Neural cell (in vitro differentiated cells): ENCODE measurements around the gene RFC2. TPM values are rescaled to one million over a fixed set of nuclear protein-coding genes. Genes with fewer than 3 reads are reported as not detected.

Experiments used
- H2AFZ ChIP-seq: fragments of 200-600, 300-800 bp; sonication (generic), shearing (Covaris generic); 2 replicates; pipeline ENCODE4 v1.6.0; 2014; ENCODE audit warnings: low read depth, mild to moderate bottlenecking, antibody characterized with exemption, low read length, moderate library complexity
- H3F3A ChIP-seq: fragments of 200-600 bp; shearing (Covaris generic); 2 replicates; pipeline ENCODE4 v1.6.1; 2016; ENCODE audit warnings: mild to moderate bottlenecking, moderate library complexity, mixed read lengths, antibody characterized with exemption, low read length; ENCODE audit not compliant: insufficient read depth, poor library complexity, severe bottlenecking
- H3K27ac ChIP-seq: fragments of 200-600, 300-800 bp; sonication (generic), shearing (Covaris generic); 2 replicates; pipeline ENCODE4 v1.5.1; 2014; ENCODE audit warnings: mild to moderate bottlenecking, low read length, moderate library complexity
- H3K27me3 ChIP-seq: fragments of 300-800, 200-600 bp; sonication (generic), shearing (Covaris generic); 2 replicates; pipeline ENCODE4 v1.6.0; 2014; ENCODE audit warnings: mild to moderate bottlenecking, low read depth, low read length, moderate library complexity; ENCODE audit not compliant: insufficient read depth
- H3K36me3 ChIP-seq: fragments of 300-800, 200-600 bp; sonication (generic), shearing (Covaris generic); 2 replicates; pipeline ENCODE4 v1.5.1; 2014; ENCODE audit warnings: mild to moderate bottlenecking, antibody characterized with exemption, low read length, moderate library complexity; ENCODE audit not compliant: insufficient read depth
- H3K4me2 ChIP-seq: fragments of 300-800, 200-600 bp; sonication (generic), shearing (Covaris generic); 2 replicates; pipeline ENCODE4 v1.6.0; 2014; ENCODE audit warnings: mild to moderate bottlenecking, low read length
- H3K4me3 ChIP-seq: fragments of 300-800, 200-600 bp; sonication (generic), shearing (Covaris generic); 2 replicates; pipeline ENCODE4 v1.5.1; 2014; ENCODE audit warnings: mild to moderate bottlenecking, low read length, moderate library complexity
- H3K79me2 ChIP-seq: fragments of 200-600 bp; shearing (Covaris generic); replicated peaks from 2 replicates; pipeline ENCODE4 v1.6.0; 2014; ENCODE audit warnings: mild to moderate bottlenecking, low read length, moderate library complexity; ENCODE audit not compliant: insufficient read depth
- H3K9ac ChIP-seq: fragments of 300-800, 200-600 bp; sonication (generic), shearing (Covaris generic); 2 replicates; pipeline ENCODE4 v1.6.1; 2016; ENCODE audit warnings: mild to moderate bottlenecking, low read length, mixed read lengths
- H3K9me2 ChIP-seq: fragments of 200-600 bp; shearing (Covaris generic); 2 replicates; pipeline ENCODE4 v1.6.1; 2016; ENCODE audit warnings: mild to moderate bottlenecking, low read length, mixed read lengths; ENCODE audit not compliant: insufficient read depth
- H3K9me3 ChIP-seq: fragments of 200-600, 300-800 bp; sonication (generic), shearing (Covaris generic); 2 replicates; pipeline ENCODE4 v1.6.1; 2016; ENCODE audit warnings: mild to moderate bottlenecking, mixed run types, low read length, moderate library complexity, mixed read lengths
- H4K20me1 ChIP-seq: fragments of 200-600 bp; shearing (Covaris generic); 2 replicates; pipeline ENCODE4 v1.6.1; 2016; ENCODE audit warnings: mild to moderate bottlenecking, mixed run types; ENCODE audit not compliant: insufficient read depth
- CTCF ChIP-seq: fragments of 450-650 bp; IDR thresholded peaks from 2 replicates; pipeline ENCODE4 v1.5.1; 2014; ENCODE audit warnings: antibody characterized with exemption, mild to moderate bottlenecking, moderate library complexity; ENCODE audit not compliant: poor library complexity, severe bottlenecking
- EP300 ChIP-seq: fragments of 450-650 bp; conservative IDR thresholded peaks from 2 replicates; pipeline ENCODE4 v1.6.1; 2014; ENCODE audit warnings: antibody characterized with exemption, mild to moderate bottlenecking, moderate library complexity; ENCODE audit not compliant: poor library complexity, severe bottlenecking
- EZH2 ChIP-seq: fragments of 200-600, 300-800 bp; shearing (Covaris generic), sonication (generic); IDR thresholded peaks from 2 replicates; pipeline ENCODE4 v1.6.1; 2014; ENCODE audit warnings: antibody characterized with exemption, low read length, borderline replicate concordance, mild to moderate bottlenecking; ENCODE audit not compliant: insufficient read depth, poor library complexity, severe bottlenecking
- MXI1 ChIP-seq: fragments of 450-650 bp; conservative IDR thresholded peaks from 2 replicates; pipeline ENCODE4 v1.6.1; 2014; ENCODE audit warnings: antibody characterized with exemption, mild to moderate bottlenecking; ENCODE audit not compliant: poor library complexity, severe bottlenecking
- POLR2AphosphoS5 ChIP-seq: IDR thresholded peaks from 2 replicates; pipeline ENCODE4 v1.6.1; 2012
- RAD21 ChIP-seq: fragments of 450-650 bp; conservative IDR thresholded peaks from 2 replicates; pipeline ENCODE4 v1.6.1; 2014; ENCODE audit warnings: antibody characterized with exemption, mild to moderate bottlenecking, moderate library complexity
- REST ChIP-seq: IDR thresholded peaks from 2 replicates; pipeline ENCODE4 v1.6.1; 2012; ENCODE audit warnings: borderline replicate concordance
- SMC3 ChIP-seq: fragments of 450-650 bp; conservative IDR thresholded peaks from 2 replicates; pipeline ENCODE4 v1.6.1; 2014; ENCODE audit warnings: antibody characterized with exemption, mild to moderate bottlenecking, moderate library complexity; ENCODE audit not compliant: poor library complexity
- TAF1 ChIP-seq: IDR thresholded peaks from 2 replicates; pipeline ENCODE4 v1.6.1; 2012; ENCODE audit warnings: low read depth
- polyA plus RNA-seq: library from polyadenylated mRNA; depleted of rRNA; stranded (reverse); fragments of >200 nt; gene quantifications from 2 replicates; pipeline ENCODE4 v1.2.3, GENCODE V29; 2014

The RFC2 gene
- polyA plus RNA-seq, 1 donor from 2014 or later = 20.9 TPM

GRCh38 chr7:74202841-74203556 lies 51.2 kb downstream of the RFC2 start:
- H3K79me2 ChIP-seq = no peaks in the 10 kb centered on the region
- no peak overlapping the region for H3K9ac ChIP-seq
- no peak overlapping the region for H2AFZ ChIP-seq
- H3K4me3 ChIP-seq = no peak overlapping the region
- TF ChIP-seq EP300 (no peak), TAF1 (no peak), REST (no peak), POLR2AphosphoS5 (no peak), RAD21 (no peak), EZH2 (no peak), MXI1 (no peak), SMC3 (no peak), CTCF (no peak)
- no peaks in the 10 kb centered on the region for H3K9me2 ChIP-seq
- no peaks in the 10 kb centered on the region for H3K36me3 ChIP-seq
- H4K20me1 ChIP-seq = no peaks in the 10 kb centered on the region
- no peak overlapping the region for H3K27ac ChIP-seq
- no peaks in the 10 kb centered on the region for H3K9me3 ChIP-seq
- no peaks in the 10 kb centered on the region for H3F3A ChIP-seq
- H3K4me2 ChIP-seq = no peak overlapping the region
- H3K27me3 ChIP-seq = no peaks in the 10 kb centered on the region

DNA sequence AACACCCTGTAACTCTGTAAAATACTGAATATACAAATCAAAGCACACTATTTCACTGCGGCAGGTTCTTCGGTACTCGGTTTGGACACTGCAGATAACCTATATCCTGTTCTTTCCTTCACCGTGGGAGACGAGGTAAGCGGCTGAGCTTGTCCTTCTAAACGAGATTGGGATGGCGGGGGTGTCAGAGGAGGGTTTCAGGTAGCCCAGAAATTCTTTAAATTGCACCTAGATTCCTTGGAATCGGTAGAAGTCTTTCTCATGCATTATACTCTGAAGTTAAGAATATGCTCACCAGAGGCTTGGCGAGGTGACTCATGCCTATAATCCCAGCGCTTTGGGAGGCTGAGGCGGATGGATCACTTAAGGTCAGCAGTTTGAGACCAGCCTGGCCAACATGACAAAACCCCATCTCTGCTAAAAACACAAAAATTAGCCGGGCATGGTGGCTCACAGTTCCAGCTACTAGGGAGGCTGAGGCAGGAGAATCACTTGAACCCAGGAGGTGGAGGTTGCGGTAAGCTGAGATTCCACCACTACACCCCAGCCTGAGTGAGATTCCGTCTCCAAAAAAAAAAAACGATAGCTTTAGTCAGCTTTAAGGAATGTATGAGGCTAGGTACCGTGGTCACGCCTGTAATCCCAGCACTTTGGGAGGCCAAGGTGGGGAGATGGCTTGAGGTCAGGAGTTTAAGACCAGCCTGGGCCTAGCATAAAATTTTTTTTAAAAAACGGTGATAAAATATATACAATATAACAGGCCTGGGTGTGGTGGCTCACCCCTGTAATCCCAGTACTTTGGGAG lies 54.4 kb downstream of the RFC2 start:
- no peak overlapping the region for H2AFZ ChIP-seq
- no peaks in the 10 kb centered on the region for H3K9me2 ChIP-seq
- no peaks in the 10 kb centered on the region for H3K36me3 ChIP-seq
- no peaks in the 10 kb centered on the region for H3F3A ChIP-seq
- no peaks in the 10 kb centered on the region for H3K9me3 ChIP-seq
- no peak overlapping the region for H3K9ac ChIP-seq
- no peak for TF ChIP-seq RAD21
- TF ChIP-seq TAF1 = no peak
- TF ChIP-seq MXI1 = no peak
- no peak for TF ChIP-seq POLR2AphosphoS5
- no peak for TF ChIP-seq EP300
- no peak for TF ChIP-seq SMC3
- TF ChIP-seq CTCF = no peak
- no peak for TF ChIP-seq REST
- no peak for TF ChIP-seq EZH2
- H3K4me3 ChIP-seq = no peak overlapping the region
- no peak overlapping the region for H3K4me2 ChIP-seq
- H3K27ac ChIP-seq = no peak overlapping the region
- H3K27me3 ChIP-seq = no peaks in the 10 kb centered on the region
- H3K79me2 ChIP-seq = no peaks in the 10 kb centered on the region
- no peaks in the 10 kb centered on the region for H4K20me1 ChIP-seq
